Stimulated activated CD4-positive, alpha-beta T cell treated with anti-CD3 and anti-CD28 coated beads, Interleukin-15, amount 100 ng/mL, for 24 hours (primary cell): ENCODE data around the gene HIPK2.
"Not testable (repeated sequence)": the region's sequence is repeated elsewhere in the genome, so short reads cannot be mapped to it uniquely, and the experiment has no call there.

ENCODE experiments used
- DNase-seq: peaks from one replicate; pipeline ENCODE4 v3.0.0-alpha.2; 2020

The HIPK2 gene

DNA sequence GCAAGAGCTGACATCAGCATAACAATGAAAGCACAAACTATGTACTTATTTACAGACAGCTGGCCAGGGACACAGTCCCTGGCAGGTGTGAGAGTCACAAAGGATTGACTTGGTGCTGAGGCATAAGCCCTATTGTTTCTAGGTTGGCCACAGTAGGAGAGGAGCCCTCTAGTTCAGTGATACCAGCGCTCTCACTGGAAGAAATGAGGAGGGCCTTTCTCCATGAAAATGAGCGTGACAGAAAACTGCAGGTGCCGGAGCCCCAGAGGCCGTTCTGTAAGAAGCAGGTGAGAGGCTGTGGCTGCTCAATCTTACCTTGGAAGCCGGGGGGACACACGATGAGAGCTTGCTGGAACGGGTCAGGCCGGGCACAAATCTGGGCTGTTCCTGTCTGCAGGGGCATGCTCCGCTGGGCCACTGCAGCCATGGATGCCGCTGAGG lies 163.8 kb downstream of the HIPK2 start:
- no peak for DNase-seq

DNA sequence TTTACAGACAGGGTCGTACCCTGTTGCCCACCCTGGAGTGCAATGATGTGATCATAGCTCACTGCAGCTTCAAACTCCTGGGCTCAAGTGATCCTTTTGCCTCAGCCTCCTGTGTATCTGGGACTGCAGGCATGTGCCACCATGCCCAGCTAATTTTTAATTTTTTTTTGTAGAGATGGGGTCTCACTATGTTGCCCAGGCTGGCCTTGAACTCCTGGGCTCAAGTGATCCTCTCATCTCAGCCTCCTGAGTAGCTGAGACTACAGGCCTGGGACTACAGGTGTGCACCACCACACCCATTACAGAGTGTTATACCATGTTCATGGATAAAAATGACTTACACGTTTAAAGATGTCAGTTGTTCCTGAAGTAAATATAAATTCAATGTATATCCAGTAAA lies 166.2 kb downstream of the HIPK2 start:
- DNase-seq, result not testable (repeated sequence)

DNA sequence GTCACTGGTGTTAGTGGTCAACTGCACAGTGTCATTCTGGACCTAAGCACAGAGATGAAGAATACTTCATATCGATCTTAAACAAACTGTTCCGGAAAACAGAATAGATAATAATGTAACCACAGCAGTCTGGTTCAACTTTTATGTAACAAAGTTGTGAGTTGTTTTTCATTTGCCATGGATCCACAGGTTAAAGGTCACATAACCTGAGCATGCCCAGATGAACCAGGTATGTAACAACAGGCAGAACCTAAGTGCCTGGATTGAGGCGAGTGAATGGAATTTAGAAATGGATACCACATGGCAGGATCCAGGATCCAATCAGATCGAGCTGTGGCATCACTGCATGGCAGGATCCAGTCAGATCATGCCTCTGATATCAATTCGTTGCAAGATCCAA lies 167.2 kb downstream of the HIPK2 start:
- no peak for DNase-seq

DNA sequence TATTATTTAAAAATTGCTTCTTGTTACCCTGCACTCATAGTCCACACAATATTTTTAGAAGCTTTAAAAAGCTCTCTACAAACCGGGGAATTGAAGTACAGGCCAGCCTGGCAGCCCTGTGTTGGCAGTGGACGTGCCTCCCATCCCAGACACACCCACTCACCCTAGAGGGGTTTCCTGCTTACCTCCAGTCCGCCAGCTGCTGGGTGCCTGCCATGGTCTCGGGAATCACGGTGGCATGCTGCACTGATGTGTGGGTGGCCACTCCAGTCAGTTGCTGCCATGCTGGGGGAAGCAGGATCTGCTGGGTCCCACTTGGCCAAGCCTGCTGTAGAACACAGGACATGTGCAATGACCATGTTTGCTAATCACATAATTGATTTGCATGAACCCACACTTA lies 173.9 kb downstream of the HIPK2 start:
- no peak for DNase-seq

DNA sequence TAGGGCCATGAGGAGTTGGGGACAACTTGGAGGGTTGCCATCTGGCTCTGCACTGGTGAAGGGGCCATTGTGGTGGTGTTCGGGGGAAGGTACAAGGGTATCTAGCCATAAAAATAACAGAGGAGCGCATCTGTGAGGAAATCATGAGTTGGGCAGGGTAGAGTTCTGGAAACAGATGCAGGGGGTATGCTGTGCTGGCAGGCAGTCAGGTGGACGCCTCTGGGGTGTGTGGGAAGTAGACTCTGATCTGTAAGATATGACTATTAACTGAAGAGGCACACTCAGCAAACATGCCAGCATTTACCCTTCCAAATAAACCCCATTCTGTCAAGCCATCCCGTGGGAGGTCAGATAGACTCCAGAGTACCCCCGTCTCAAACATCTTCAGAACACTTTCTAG lies 174.5 kb downstream of the HIPK2 start:
- DNase-seq, result no peak

DNA sequence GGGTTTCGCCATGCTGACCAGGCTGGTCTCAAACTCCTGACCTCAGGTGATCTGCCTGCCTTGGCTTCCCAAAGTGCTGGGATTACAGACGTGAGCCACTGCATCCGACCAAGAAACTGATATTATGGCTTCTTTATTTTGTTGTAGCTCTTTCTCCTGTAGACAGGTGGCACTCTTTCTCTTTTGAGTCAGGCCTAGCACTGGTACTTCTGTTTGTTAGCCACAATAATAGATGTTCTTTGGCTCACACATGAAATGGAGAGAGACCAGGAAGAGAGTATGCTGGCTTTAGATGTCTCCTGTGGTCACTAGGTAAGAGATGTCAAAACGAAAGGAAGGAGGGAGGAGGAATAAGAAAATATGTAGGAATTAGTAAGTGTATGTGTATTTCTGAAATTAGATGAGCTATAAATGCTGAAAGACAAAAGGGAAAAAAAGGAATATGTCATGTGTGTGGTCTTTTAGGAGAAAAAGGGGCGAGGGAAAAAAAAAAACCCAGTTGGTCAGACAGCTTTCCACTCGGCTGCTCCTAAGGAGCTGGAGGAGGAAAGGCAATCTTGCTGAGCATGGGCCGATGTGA lies 175.6 kb downstream of the HIPK2 start:
- DNase-seq, result no peak

DNA sequence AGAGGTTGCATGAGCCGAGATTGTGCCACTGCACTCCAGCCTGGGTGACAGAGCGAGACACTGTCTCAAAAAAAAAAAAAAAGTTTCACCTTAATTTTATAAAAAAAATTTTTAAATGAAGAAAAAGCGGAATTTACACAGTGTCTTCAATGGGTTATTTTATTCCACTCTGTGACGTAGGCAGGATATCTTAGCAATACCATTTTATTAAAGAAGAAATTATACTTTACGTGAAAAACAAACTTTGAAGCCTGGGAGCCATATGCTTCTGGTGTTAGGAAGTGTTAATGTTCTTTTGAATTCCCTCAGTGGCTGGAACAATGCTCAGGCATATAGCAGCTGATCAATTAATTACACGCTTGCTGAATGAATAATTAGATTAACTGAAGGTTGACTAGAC lies 176.6 kb downstream of the HIPK2 start:
- no peak for DNase-seq

DNA sequence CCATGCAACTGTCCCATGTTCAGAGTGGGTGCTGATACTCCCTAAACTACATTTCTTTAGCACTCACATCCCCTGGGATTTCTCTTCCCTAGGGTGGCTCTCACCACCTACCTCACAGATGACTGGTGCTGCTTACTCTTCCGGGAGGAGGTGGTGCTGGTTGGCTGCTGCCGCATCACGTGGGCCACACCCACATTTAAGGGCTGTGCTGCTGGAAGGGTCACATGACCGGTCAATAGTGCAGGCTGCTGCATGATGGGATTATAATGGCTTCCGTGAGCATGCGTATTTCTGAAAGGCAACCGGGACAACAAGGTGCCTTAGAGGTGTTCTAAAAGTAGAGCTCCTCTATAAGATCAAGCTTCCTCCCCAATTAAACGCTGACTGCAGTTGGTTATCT lies 177.5 kb downstream of the HIPK2 start:
- no peak for DNase-seq

DNA sequence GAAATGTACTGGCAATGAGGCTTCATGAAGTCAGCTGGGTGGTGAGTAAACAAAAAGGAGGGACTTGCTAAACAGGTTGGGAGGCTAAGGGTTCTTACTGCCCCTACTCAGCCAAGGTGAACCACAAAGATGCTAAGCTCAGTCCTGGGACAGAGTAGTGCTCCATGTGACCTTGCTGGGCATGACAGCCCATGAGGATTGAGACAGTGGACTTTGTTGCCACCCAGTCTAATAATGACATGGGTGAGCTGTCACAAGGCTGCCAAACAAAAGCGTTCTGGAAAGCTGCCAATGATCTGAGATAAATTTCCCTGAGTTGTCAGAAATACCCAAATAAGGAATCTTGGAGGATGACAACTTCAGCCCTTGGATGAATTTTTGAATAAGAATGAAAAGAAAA lies 179.2 kb downstream of the HIPK2 start:
- no peak for DNase-seq

DNA sequence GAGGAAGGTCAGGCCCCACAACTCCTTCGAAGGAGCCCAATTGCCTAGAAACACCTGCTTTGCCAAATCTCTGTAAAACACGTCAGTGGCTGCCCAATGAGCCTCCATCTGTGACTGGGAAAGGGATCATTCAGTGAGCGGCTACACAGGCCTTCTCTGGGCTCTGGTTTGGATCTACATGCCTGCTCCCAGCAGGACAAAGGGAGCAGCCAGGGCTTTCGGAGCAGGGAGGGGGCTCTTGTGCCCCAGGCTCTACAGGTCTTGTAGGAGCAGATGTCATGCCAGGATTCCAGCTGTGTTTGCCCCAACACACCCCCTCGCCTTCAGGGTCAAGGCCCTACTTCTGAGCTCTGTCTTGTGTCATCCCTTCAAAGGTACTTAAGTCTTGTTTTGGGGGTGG lies 180.8 kb downstream of the HIPK2 start:
- DNase-seq, result no peak

DNA sequence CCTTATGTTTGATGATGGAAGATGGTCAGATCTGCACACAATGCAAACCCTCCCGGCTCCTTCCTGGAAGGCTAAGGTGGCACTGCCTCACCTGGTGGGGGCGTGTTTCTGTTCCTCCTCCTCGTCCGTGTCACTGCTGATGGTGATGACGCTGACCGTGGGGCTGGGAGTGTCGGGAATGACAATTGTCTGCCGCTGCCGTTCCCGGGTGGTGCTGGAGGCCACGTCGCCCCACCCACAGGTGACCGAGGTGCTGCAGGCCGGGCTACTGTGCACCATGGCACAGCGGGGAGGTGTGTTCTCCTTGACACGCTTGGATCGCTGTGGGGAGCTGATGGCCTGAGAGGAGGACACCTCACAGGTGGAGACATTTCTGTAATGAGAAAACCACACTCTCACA lies 181.2 kb downstream of the HIPK2 start:
- DNase-seq, result no peak

DNA sequence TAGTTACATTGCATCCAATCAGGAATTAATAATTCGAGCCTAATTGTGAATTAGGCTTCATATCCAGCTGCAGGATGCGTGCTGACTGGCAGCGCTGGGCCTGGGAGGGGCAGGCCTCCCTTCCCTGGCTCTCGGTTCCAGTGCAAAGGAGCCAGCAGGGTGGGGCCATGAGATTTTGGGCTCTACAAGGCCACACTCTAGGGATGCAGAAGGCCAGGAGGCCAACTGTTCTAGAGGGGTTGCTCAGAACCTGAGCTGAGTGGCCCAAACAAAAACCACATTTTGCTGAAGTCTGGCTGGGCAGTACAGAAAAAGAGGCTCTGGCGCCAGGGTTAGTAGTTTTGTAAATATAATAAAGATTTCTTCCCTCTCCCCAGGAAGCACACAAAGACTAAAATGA lies 182.0 kb downstream of the HIPK2 start:
- DNase-seq, result no peak

DNA sequence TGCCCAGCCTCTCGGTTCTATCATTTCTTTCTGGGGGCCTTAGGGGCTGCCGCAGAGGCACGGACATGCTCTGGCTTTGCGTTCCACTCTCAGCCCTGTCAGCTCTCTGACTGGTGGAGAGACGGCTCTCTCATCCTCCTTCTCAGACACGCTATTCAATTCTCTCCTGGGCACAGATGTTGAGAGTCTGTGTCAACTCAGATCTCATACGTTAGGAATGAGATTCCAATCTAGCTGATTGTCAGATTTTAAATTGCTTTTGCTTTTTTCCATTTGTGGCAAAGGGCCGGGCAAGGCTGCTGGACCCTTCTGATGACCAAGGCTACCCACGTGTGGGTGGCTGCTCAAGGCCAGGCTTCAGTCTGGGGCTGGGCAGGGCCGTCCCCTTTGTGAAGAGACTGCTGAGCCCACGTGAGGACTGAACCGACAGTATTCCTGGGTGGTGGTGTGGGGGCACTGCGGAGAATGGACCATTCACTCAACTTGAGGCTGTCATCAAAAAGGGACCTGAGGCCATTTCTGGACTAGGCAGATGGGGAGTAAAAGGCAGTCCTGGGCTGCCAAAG lies 182.8 kb downstream of the HIPK2 start:
- no peak for DNase-seq

DNA sequence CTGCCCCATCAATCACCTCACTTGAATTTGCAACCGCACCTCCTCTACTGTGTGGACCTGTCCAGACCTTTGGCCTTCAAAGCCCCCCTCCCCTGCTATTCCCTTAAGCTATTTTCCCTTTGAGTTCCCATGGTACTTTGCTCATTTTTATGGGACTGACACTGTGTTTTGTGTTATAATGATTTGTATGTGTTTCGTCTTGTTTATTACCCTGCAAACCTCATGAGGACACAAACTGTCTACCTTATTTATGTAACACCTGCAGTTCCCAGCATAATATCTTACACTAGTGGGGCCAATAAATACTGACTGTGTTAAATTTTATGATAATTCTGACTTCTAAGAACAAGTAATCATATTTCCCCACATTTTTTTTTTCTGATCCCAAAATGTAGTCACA lies 183.7 kb downstream of the HIPK2 start:
- DNase-seq, result no peak

DNA sequence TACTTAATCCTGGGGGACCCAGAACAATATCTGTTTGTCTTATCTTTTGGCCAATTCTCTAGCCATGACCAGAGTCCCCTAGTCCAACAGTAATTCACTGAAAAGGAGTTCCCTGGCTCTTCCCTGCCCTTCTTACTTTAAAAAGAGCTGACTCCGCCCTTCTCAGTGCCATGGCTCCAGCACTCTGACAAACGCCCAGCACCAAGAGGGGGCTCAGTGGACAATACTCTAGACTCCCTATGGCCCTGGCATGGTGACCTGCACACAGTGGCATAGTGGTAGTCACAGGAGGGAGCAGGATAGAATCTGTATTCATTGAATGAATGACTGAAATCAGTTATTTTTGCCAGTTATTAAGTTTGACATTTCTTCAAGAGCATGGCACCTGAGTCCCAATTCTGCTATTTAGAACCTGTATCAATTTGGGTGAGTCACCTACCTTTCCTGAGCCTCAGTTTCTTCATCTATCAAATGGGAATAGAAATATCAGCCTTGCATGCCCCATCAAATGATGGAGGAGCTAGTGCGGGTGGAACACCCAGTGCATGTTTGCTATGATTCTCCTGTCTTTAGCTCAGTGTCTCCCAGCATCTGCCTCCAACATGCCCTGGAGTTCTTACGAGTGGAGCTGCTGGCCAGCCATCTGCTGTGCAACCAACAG lies 184.9 kb downstream of the HIPK2 start:
- no peak for DNase-seq

DNA sequence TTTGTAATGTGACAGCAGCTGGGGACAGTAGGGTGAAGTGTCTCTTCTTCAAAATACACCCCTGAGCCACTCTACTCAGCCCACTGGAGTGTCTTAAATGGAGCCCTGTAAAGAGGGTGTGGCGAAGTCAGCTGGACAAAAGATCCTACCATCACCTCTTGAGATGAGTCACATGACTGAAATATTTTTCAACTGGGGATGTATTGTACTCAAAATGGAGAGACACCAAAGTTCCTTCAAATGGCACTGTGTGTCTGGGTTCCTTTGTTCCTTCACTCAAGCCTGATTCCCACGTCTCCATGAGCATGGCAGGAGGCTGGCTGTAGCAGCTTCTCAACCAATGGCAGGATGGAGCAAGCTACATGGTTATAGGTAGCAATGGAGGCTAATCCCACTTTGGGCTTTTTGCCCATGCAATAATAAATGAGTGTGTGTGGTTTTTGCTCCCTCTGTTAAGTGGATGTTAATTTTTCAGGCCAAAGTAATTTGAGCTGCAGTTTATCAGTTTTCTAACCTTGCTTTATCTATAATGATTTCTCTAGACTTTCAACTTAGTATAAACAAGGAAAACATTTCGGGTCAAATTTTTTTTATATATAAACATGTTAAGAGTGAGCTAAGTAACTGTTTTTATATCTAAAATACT lies 186.1 kb downstream of the HIPK2 start:
- DNase-seq, result no peak

DNA sequence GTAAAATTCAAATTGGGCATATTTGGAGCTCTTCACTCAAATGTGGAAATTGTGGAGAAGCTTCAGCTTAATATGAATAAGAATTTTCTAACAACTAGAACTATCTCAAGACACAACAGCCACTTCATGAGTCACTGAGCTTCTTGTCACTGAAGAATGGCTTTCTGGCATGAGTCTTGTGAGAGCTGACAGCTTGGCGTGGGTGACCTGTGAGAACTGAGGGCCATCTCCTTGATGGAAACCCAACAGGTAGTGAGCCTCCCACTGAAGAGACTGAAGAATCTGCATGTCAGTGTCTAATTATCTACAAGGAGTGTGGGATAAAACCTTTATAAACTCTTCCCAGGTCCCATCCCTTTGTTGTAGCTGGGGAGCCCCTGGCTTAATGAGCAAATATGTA lies 188.3 kb downstream of the HIPK2 start:
- no peak for DNase-seq

DNA sequence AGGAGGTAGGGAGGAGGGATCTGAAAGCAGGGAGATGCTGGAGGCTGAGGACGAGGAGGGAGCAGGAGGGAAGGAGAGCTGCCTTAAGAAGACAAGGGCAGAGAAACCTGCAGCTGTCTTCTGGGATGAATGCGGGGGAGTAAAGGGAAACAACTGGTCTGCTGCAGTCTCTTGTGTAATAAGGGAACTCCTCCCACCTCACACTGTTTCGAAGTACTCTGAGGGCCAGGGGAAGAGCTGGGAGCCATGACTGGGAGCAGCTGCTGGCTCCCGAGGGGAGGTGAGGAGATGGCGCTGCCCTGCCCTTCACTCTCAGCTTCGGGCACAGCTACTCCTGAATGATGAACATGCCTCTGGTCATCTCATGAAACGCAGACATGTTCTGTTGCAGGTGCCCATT lies 189.2 kb downstream of the HIPK2 start:
- no peak for DNase-seq

DNA sequence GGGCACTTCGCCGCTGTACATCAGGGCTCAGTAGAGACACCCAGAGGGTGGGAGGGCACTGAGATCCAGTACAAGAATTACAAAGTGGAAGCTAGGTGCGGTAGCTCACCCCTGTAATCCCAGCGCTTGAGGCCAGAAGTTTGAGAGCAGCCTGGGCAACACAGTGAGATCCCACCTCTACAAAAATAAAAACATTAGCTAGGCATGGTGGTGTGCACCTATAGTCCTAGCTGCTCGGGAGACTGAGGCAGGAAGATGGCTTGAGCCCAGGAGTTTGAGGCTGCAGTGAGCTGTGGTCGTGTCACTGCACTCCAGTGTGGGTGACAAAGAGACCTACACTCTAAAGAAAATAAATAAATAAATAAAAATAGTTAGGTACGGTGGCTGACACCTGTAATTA lies 190.3 kb downstream of the HIPK2 start:
- DNase-seq, result no peak

DNA sequence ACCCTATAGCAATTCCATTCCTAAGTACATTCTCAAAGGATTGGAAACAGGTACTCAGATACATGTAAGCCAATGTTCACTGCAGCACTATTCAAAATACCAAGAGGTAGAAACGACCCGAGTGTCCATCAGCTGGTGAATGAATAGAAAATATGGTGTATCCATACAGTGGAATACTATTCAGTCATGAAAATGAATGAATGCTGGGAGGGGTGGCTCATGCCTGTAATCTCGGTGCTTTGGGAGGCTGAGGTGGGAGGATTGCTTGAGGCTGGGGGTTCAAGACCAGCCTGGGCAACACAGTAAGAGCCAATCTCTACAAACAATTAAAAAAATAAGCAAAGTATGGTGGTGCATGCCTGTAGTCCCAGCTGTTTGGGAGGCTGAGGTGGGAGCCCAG lies 191.5 kb downstream of the HIPK2 start:
- no peak for DNase-seq

DNA sequence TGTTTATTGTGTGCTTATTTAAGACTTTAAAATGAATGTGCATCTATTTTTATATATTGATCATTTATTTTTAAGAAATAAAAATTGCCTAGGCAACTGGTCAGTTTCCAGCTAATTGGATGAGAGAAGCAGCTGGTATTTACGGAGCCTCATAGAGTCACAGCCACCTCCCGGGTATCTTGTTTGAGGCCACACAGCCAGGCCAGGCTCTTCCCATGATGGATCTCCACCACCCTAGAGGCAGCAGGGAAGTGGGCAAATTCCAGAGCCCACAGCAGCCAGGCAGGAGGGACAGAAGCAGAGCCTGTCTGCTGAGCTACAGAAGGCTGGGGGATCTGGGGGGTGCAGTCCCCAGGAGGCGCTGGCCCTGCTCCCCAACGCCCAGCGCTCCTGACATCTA lies 192.8 kb downstream of the HIPK2 start:
- no peak for DNase-seq

DNA sequence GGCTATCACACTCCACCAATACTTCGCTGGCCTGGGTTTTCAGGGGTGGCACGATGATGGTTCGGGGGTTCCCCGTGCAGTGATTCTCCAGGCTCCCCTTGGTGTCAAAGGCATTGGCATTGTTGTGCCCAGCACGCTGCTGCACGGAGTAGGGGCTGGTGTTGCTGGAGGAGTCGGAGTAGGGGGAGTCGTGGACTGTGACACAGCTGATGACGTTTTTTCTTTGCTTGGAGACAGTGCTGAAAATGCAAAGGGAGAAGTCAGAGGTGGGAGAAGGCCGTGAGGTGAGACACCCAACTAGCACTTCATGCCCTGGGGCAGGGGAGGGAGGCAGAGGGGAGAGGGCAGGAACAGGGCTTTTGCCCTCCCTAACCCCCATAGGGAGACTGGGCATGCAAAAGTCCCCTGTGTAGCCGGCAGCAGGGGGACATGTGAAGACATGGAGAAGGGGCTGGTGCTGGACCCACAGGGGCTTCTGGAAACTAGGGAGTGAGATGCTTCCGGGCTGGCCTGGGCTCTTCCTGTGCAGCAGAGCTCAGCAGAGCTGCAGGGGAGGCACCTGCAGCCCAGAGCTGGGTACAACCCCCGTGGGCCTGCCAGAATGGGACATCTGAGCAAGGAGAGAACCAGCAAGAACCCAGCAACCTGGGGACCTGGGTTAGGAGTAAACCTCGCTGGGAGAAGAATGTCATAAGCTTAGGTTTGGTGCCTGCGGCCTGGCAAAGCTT lies 193.8 kb downstream of the HIPK2 start:
- no peak for DNase-seq

DNA sequence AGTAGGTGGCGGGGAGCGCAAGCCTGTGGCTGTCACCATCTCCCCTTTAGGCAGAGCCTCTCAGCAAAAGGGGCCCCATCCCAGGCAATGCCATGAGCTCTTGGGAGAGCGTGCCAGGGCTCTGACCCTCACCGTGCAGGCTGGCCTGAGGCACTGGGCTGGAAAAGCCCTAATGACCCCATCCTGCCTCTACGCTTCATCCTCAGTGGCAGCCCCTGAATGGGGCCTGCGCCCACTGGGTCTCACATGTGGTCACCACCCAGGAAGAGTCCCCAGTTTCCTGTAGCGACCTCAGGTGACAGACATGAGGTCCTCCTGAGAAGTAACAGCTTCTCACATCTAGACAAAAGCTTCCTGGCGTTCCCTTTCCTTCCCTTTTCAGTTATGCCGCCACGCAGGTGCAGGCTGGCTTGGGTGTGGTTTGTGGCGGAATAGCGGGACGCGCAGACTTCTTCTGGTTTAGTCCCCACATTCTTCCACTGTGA lies 195.1 kb downstream of the HIPK2 start:
- DNase-seq, result no peak
